ENCODE data around the gene MAEL.

DNA sequence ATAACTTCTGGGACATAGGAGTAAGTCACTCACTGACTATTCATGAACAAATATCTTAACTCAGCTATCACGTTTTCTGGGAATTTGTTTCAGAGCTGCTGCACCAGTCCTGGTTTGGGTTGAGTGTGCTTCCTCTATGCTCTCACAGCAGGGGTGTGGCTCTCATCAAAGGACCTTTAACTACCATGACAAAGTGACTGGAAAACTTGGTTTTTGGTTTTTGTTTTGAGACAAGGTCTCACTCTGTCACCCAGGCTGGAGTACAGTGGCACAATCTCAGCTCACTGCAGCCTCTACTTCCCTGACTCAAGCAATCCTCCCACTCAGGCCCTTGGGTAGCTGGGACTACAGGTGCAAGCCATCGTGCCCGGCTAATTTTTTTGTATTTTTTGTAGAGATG, 17.8 kb upstream of the MAEL start:
- TF ChIP-seq, protein P1, sequence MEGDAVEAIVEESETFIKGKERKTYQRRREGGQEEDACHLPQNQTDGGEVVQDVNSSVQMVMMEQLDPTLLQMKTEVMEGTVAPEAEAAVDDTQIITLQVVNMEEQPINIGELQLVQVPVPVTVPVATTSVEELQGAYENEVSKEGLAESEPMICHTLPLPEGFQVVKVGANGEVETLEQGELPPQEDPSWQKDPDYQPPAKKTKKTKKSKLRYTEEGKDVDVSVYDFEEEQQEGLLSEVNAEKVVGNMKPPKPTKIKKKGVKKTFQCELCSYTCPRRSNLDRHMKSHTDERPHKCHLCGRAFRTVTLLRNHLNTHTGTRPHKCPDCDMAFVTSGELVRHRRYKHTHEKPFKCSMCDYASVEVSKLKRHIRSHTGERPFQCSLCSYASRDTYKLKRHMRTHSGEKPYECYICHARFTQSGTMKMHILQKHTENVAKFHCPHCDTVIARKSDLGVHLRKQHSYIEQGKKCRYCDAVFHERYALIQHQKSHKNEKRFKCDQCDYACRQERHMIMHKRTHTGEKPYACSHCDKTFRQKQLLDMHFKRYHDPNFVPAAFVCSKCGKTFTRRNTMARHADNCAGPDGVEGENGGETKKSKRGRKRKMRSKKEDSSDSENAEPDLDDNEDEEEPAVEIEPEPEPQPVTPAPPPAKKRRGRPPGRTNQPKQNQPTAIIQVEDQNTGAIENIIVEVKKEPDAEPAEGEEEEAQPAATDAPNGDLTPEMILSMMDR (IDR thresholded peaks at IDR 0.05; ENCODE audit: low read length) = no peak
- TF ChIP-seq EZH2 (IDR thresholded peaks at IDR 0.05; ENCODE audit: borderline replicate concordance, low read length) = no peak

Data from OCI-LY1 (cell line).